K562 (cell line): ENCODE data around the gene SRGN. TPM values are rescaled to one million over a fixed set of nuclear protein-coding genes. Genes with fewer than 3 reads are reported as not detected.

Experiments
- CBX8 ChIP-seq: fragments of 200-600 bp; sonication (generic); IDR thresholded peaks from 2 replicates; pipeline ENCODE4 v1.6.1; 2012; ENCODE audit warnings: borderline replicate concordance, mixed run types, low read depth, mild to moderate bottlenecking, moderate library complexity, mixed read lengths, low read length, control low read depth, inconsistent platforms; ENCODE audit not compliant: poor library complexity, severe bottlenecking; ENCODE audit errors: extremely low read depth
- EP400 ChIP-seq: fragments of 450-650 bp; IDR thresholded peaks from 2 replicates; pipeline ENCODE4 v1.6.1; 2017; ENCODE audit warnings: antibody characterized with exemption, mild to moderate bottlenecking, moderate library complexity
- ETV1 ChIP-seq: fragments of 450-650 bp; conservative IDR thresholded peaks from 2 replicates; pipeline ENCODE4 v1.6.1; 2016; ENCODE audit warnings: missing genetic modification characterization, control low read depth, low read depth, missing compliant biosample characterization
- KLF1 ChIP-seq: fragments of 450-650 bp; IDR thresholded peaks from 2 replicates; pipeline ENCODE4 v1.6.1; 2016; ENCODE audit warnings: missing genetic modification characterization, missing compliant biosample characterization
- NCOA2 ChIP-seq, 2 experiments: fragments of 450-650 bp; IDR thresholded peaks; 2 replicates each; pipeline ENCODE4 v1.6.1; 2018; ENCODE audit warnings: mild to moderate bottlenecking in 2 of 2, moderate library complexity in 1 of 2; ENCODE audit not compliant: partially characterized antibody in 2 of 2
- PHB ChIP-seq: fragments of 250-450 bp; sonication (Bioruptor Pico); IDR thresholded peaks from 2 replicates; pipeline ENCODE4 v1.5.0; 2021
- RFX1 ChIP-seq: fragments of 450-650 bp; IDR thresholded peaks from 2 replicates; pipeline ENCODE4 v1.6.1; 2016; ENCODE audit warnings: mild to moderate bottlenecking, moderate library complexity
- SUPT5H ChIP-seq: fragments of 450-650 bp; IDR thresholded peaks from 2 replicates; pipeline ENCODE4 v1.6.1; 2016
- TAF1 ChIP-seq: IDR thresholded peaks from 2 replicates; pipeline ENCODE4 v1.6.1; 2011; ENCODE audit warnings: mild to moderate bottlenecking, low read length, moderate library complexity; ENCODE audit not compliant: insufficient read depth, control insufficient read depth, severe bottlenecking; ENCODE audit errors: extremely low read depth
- ZNF561 ChIP-seq: fragments of 450-650 bp; formaldehyde crosslinking; conservative IDR thresholded peaks from 2 replicates; pipeline ENCODE4 v1.4.0; 2020; ENCODE audit warnings: mild to moderate bottlenecking, moderate library complexity
- ZNF584 ChIP-seq: fragments of 200-800 bp; sonication (Bioruptor generic); IDR thresholded peaks from 2 replicates; pipeline ENCODE4 v1.6.1; 2016; ENCODE audit warnings: low read depth, mild to moderate bottlenecking, missing genetic modification characterization, missing compliant biosample characterization
- polyA plus RNA-seq, 8 experiments: library from polyadenylated mRNA; depleted of rRNA in 4 of 8; stranded (reverse) in 5 of 8; unstranded in 3 of 8; fragments of >200 nt; fragmentation: Nextera tagmentation in 2 of 8; fragmentation: Illumina TruSeq in 1 of 8; extraction: Ambion mirVana in 2 of 8; extraction: Trizol in 1 of 8; gene quantifications; 2 replicates each; pipeline versions ENCODE4 v1.2.1 to v1.2.3, GENCODE V29; 2011 to 2014; ENCODE audit warnings: inconsistent platforms in 1 of 8, missing spikeins in 1 of 8
- total RNA-seq, 7 experiments: library from RNA; depleted of rRNA in 6 of 7; stranded (reverse); fragments of >200 nt in 6 of 7; fragmentation: Illumina TruSeq in 2 of 7; extraction: Trizol in 2 of 7; gene quantifications; 2 replicates each; pipeline versions ENCODE4 v1.2.1 to v1.2.3, GENCODE V29; 2011 to 2021; ENCODE audit warnings: low replicate concordance in 1 of 7
- TF ChIP-seq, protein P1 (sequence below): sonication (generic); formaldehyde crosslinking; IDR thresholded peaks from 2 replicates; pipeline ENCODE4 v1.8.0; 2023; ENCODE audit warnings: mild to moderate bottlenecking, missing genetic modification reagents
- TF ChIP-seq, protein P2 (sequence below), 2 experiments: fragments of 450-650 bp; conservative IDR thresholded peaks; 2 replicates each; pipeline ENCODE4 v1.6.1; 2017; ENCODE audit warnings: mild to moderate bottlenecking in 2 of 2, moderate library complexity in 2 of 2
- TF ChIP-seq, protein P3 (sequence below), 3 experiments: fragments of 200-800 bp in 1 of 3; sonication (Bioruptor generic) in 1 of 3; sonication (generic) in 1 of 3; formaldehyde crosslinking in 1 of 3; IDR thresholded peaks; 2 replicates each; pipeline versions ENCODE4 v1.6.1 to v1.8.0; 2016 to 2022; ENCODE audit warnings: mild to moderate bottlenecking in 2 of 3, missing compliant biosample characterization in 2 of 3, missing genetic modification characterization in 2 of 3, missing genetic modification reagents in 1 of 3
- TF ChIP-seq, protein P4 (sequence below): fragments of 250-450 bp; sonication (Bioruptor Pico); IDR thresholded peaks from 2 replicates; pipeline ENCODE4 v1.9.0; 2021; ENCODE audit warnings: mild to moderate bottlenecking

The SRGN gene
- total and polyA plus RNA-seq, 9 of the 15 experiments (the other 6 are each of a cell fraction or from before 2014, with no cell fraction given), result 136 to 304 (median 180) TPM

DNA sequence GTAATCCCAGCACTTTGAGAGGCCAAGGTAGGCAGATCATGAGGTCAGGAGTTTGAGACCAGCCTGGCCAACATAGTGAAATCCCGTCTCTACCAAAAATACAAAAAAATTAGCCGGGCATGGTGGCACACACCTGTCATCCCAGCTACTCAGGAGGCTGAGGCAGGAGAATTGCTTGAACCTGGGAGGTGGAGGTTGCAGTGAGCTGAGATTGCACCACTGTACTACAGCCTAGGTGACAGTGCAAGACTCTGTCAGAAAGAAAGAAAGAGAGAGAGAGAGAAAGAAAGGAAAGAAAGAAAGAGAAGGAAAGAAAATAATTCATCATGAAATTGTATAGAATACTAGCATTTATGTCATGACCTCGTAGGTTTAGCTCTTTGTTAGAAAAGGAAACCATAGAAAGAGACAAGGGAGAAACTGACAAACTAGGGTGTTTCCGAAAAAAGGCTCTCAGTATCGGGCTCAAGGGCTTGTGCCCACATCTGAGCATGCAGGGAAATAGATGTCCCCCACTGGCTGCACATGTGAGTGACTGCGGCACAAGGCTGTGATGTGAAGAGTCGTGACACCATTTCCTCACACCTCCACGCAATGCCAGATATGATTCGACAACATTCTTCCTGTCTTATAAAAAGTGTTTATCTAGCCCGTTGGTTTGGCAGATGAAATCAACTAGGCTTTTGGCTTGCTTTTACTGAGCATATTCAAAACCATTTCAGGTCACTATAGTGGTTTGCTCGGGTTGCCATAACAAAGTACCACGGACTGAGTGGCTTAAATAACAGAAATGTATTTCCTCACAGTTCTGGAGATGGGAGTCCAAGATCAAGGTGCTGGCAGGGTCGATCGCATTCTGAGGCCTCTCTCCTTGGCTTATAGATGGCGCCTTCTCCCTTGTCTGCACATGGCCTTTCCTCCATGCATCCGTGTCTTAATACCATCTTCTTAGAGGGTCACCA, 2.0 kb downstream of the SRGN start (continued):
- TF ChIP-seq CBX8, result no peak
- no peak for TF ChIP-seq ZNF561 (CRISPR knock-in tag)
- no peak for TF ChIP-seq RFX1
- TF ChIP-seq, protein P1, sequence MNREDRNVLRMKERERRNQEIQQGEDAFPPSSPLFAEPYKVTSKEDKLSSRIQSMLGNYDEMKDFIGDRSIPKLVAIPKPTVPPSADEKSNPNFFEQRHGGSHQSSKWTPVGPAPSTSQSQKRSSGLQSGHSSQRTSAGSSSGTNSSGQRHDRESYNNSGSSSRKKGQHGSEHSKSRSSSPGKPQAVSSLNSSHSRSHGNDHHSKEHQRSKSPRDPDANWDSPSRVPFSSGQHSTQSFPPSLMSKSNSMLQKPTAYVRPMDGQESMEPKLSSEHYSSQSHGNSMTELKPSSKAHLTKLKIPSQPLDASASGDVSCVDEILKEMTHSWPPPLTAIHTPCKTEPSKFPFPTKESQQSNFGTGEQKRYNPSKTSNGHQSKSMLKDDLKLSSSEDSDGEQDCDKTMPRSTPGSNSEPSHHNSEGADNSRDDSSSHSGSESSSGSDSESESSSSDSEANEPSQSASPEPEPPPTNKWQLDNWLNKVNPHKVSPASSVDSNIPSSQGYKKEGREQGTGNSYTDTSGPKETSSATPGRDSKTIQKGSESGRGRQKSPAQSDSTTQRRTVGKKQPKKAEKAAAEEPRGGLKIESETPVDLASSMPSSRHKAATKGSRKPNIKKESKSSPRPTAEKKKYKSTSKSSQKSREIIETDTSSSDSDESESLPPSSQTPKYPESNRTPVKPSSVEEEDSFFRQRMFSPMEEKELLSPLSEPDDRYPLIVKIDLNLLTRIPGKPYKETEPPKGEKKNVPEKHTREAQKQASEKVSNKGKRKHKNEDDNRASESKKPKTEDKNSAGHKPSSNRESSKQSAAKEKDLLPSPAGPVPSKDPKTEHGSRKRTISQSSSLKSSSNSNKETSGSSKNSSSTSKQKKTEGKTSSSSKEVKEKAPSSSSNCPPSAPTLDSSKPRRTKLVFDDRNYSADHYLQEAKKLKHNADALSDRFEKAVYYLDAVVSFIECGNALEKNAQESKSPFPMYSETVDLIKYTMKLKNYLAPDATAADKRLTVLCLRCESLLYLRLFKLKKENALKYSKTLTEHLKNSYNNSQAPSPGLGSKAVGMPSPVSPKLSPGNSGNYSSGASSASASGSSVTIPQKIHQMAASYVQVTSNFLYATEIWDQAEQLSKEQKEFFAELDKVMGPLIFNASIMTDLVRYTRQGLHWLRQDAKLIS (CRISPR knock-in tag), result no peak
- TF ChIP-seq TAF1, result peak; percentile 14
- peak; percentile 7; the same call in 1 of the 2 replicates for TF ChIP-seq EP400
- TF ChIP-seq ETV1 (tag), result no peak
- no peak for TF ChIP-seq NCOA2 (IDR thresholded peaks at IDR 0.05; ENCODE audit: partially characterized antibody in 2 of 2)
- no peak for TF ChIP-seq KLF1 (tag)
- no peak for TF ChIP-seq PHB (CRISPR knock-in tag)
- TF ChIP-seq, protein P2, sequence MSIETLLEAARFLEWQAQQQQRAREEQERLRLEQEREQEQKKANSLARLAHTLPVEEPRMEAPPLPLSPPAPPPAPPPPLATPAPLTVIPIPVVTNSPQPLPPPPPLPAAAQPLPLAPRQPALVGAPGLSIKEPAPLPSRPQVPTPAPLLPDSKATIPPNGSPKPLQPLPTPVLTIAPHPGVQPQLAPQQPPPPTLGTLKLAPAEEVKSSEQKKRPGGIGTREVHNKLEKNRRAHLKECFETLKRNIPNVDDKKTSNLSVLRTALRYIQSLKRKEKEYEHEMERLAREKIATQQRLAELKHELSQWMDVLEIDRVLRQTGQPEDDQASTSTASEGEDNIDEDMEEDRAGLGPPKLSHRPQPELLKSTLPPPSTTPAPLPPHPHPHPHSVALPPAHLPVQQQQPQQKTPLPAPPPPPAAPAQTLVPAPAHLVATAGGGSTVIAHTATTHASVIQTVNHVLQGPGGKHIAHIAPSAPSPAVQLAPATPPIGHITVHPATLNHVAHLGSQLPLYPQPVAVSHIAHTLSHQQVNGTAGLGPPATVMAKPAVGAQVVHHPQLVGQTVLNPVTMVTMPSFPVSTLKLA (conservative IDR thresholded peaks at IDR 0.05), result peak in 1 of 2 experiments; percentile 49; a peak in 3 of 4 replicates
- no peak for TF ChIP-seq ZNF584
- TF ChIP-seq, protein P3, sequence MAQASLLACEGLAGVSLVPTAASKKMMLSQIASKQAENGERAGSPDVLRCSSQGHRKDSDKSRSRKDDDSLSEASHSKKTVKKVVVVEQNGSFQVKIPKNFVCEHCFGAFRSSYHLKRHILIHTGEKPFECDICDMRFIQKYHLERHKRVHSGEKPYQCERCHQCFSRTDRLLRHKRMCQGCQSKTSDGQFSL (CRISPR knock-in tag; IDR thresholded peaks at IDR 0.05), result no peak
- TF ChIP-seq, protein P3 (tag; IDR thresholded peaks at IDR 0.05), result no peak
- peak; percentile 54 for TF ChIP-seq SUPT5H
- TF ChIP-seq, protein P4, sequence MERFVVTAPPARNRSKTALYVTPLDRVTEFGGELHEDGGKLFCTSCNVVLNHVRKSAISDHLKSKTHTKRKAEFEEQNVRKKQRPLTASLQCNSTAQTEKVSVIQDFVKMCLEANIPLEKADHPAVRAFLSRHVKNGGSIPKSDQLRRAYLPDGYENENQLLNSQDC, result no peak
